Mesendoderm (in vitro differentiated cells): ENCODE measurements around the gene KCTD11.
"Not testable (repeated sequence)": the region's sequence is repeated elsewhere in the genome, so short reads cannot be mapped to it uniquely, and the experiment has no call there.

Experiments
- DNase-seq: peaks from one replicate; pipeline ENCODE4 v3.0.0; 2013
- H2AK5ac ChIP-seq: 2 replicates; pipeline ENCODE4 v1.6.1; 2013; ENCODE audit warnings: low read length, inconsistent platforms
- H2BK120ac ChIP-seq: 2 replicates; pipeline ENCODE4 v1.6.1; 2013; ENCODE audit warnings: low read depth, mild to moderate bottlenecking, low read length, moderate library complexity, mixed read lengths
- H2BK15ac ChIP-seq: replicated peaks from 2 replicates; pipeline ENCODE4 v1.6.1; 2013; ENCODE audit warnings: low read depth, mild to moderate bottlenecking, moderate library complexity
- H2BK5ac ChIP-seq: 2 replicates; pipeline ENCODE4 v1.6.1; 2013; ENCODE audit warnings: low read length, inconsistent platforms
- H3K18ac ChIP-seq: 2 replicates; pipeline ENCODE4 v1.6.1; 2013; ENCODE audit warnings: mild to moderate bottlenecking, low read length, mixed read lengths
- H3K23ac ChIP-seq: one replicate; pipeline ENCODE4 v1.6.1; 2013; ENCODE audit warnings: low read length
- H3K27ac ChIP-seq: 2 replicates; pipeline ENCODE4 v1.5.1; 2013; ENCODE audit warnings: low read depth, mild to moderate bottlenecking, inconsistent platforms, low read length, moderate library complexity
- H3K27me3 ChIP-seq: 2 replicates; pipeline ENCODE4 v1.6.1; 2013; ENCODE audit warnings: low read length, control low read depth, mild to moderate bottlenecking, inconsistent platforms; ENCODE audit not compliant: insufficient read depth, poor library complexity
- H3K36me3 ChIP-seq: 2 replicates; pipeline ENCODE4 v1.6.1; 2013; ENCODE audit warnings: low read length, inconsistent platforms; ENCODE audit not compliant: control insufficient read depth, insufficient read depth
- H3K4ac ChIP-seq: one replicate; pipeline ENCODE4 v1.6.1; 2013; ENCODE audit warnings: low read depth, mild to moderate bottlenecking, low read length, moderate library complexity
- H3K4me1 ChIP-seq: 2 replicates; pipeline ENCODE4 v1.6.1; 2013; ENCODE audit warnings: low read depth, low read length, inconsistent platforms; ENCODE audit not compliant: control insufficient read depth
- H3K4me2 ChIP-seq: 2 replicates; pipeline ENCODE4 v1.6.1; 2013; ENCODE audit warnings: low read length
- H3K4me3 ChIP-seq: 2 replicates; pipeline ENCODE4 v1.5.1; 2013; ENCODE audit warnings: mild to moderate bottlenecking, low read length
- H3K56ac ChIP-seq: one replicate; pipeline ENCODE4 v1.6.1; 2013; ENCODE audit warnings: low read length
- H3K79me1 ChIP-seq: 2 replicates; pipeline ENCODE4 v1.6.1; 2013; ENCODE audit warnings: low read length, inconsistent platforms
- H3K79me2 ChIP-seq: 2 replicates; pipeline ENCODE4 v1.6.1; 2013; ENCODE audit warnings: mild to moderate bottlenecking, low read length; ENCODE audit not compliant: control insufficient read depth, insufficient read depth
- H3K9ac ChIP-seq: 2 replicates; pipeline ENCODE4 v1.6.1; 2013; ENCODE audit warnings: low read length, inconsistent platforms
- H4K5ac ChIP-seq: one replicate; pipeline ENCODE4 v1.6.1; 2013; ENCODE audit warnings: low read length
- H4K8ac ChIP-seq: one replicate; pipeline ENCODE4 v1.6.1; 2013; ENCODE audit warnings: low read depth, mild to moderate bottlenecking, control low read depth, low read length, moderate library complexity
- WGBS: extraction: QIAGEN DNeasy Blood & Tissue Kit; methylation state at CpG from one replicate; pipeline ENCODE4 v1.1.7; 2013; ENCODE audit warnings: low lambda C conversion rate, missing lambda C conversion rate; ENCODE audit not compliant: insufficient coverage; ENCODE audit errors: extremely low coverage; 5-methylcytosine and 5-hydroxymethylcytosine counted together

KCTD11 gene

GRCh38 chr17:7356072-7356549 is 4.1 kb downstream of the KCTD11 start:
- no peak overlapping the region for H3K18ac ChIP-seq
- no peak overlapping the region for H3K4ac ChIP-seq
- H3K4me2 ChIP-seq: no peak overlapping the region
- no peaks in the 10 kb centered on the region for H3K79me1 ChIP-seq
- no peak overlapping the region for H4K8ac ChIP-seq
- no CpG with 5 or more reads among the region's 12 CpGs for WGBS
- H2BK5ac ChIP-seq: no peak overlapping the region
- H2AK5ac ChIP-seq: no peak overlapping the region
- no peak overlapping the region for H3K27ac ChIP-seq
- H3K4me1 ChIP-seq: no peaks in the 10 kb centered on the region
- H3K4me3 ChIP-seq: no peak overlapping the region
- H2BK120ac ChIP-seq: no peak overlapping the region
- peak overlapping the region; percentile 65 for H3K56ac ChIP-seq
- no peaks in the 10 kb centered on the region for H3K27me3 ChIP-seq
- peak; percentile 91 for DNase-seq
- no peak overlapping the region for H2BK15ac ChIP-seq
- H3K36me3 ChIP-seq: no peaks in the 10 kb centered on the region
- H3K9ac ChIP-seq: peak overlapping the region; percentile 29
- no peaks in the 10 kb centered on the region for H3K79me2 ChIP-seq
- H3K23ac ChIP-seq: no peak overlapping the region
- H4K5ac ChIP-seq: no peak overlapping the region

DNA sequence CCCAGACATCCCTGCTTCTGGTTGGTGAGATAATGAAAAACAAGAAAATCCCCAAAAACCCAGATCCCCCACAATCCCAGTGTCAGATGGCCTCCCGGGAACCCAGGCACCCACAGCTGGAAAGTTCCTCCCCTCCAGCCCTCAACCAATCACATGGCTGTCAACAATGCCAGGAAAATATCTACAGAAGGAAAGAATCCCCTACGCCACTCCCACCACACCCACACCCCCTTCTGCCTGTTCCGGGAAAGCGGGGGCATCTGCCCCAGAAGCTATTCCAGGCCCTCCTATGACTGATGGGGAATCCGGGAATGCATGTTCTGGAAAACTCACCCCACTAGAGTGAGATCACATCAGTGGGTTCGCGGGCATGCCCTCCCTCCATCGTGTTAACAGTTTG is 4.8 kb downstream of the KCTD11 start:
- Histone ChIP-seq H3K4me2 (no peak overlapping the region), H2BK5ac (no peak overlapping the region), H3K4me1 (no peaks in the 10 kb centered on the region), H3K27me3 (no peaks in the 10 kb centered on the region), H2BK15ac (no peak overlapping the region), H4K8ac (no peak overlapping the region), H3K4ac (no peak overlapping the region), H3K56ac (no peak overlapping the region), H3K23ac (no peak overlapping the region), H2AK5ac (no peak overlapping the region), H4K5ac (no peak overlapping the region), H3K79me1 (no peaks in the 10 kb centered on the region), H3K9ac (no peak overlapping the region), H3K36me3 (no peaks in the 10 kb centered on the region), H3K79me2 (no peaks in the 10 kb centered on the region), H3K18ac (no peak overlapping the region), H3K4me3 (no peak overlapping the region), H3K27ac (no peak overlapping the region), H2BK120ac (no peak overlapping the region)
- DNase-seq: no peak
- no CpG with 5 or more reads among the region's 8 CpGs for WGBS

GRCh38 chr17:7357381-7357780 is 5.4 kb downstream of the KCTD11 start:
- no peak overlapping the region for H3K4me3 ChIP-seq
- no peak overlapping the region for H3K4me2 ChIP-seq
- no peak overlapping the region for H3K23ac ChIP-seq
- no peaks in the 10 kb centered on the region for H3K79me2 ChIP-seq
- no CpG with 5 or more reads among the region's 2 CpGs for WGBS
- no peak overlapping the region for H3K56ac ChIP-seq
- H2BK120ac ChIP-seq: no peak overlapping the region
- no peak overlapping the region for H3K18ac ChIP-seq
- H3K79me1 ChIP-seq: no peaks in the 10 kb centered on the region
- no peaks in the 10 kb centered on the region for H3K27me3 ChIP-seq
- H4K8ac ChIP-seq: no peak overlapping the region
- no peak overlapping the region for H3K27ac ChIP-seq
- no peak overlapping the region for H3K4ac ChIP-seq
- DNase-seq: no peak
- H3K4me1 ChIP-seq: no peaks in the 10 kb centered on the region
- no peak overlapping the region for H3K9ac ChIP-seq
- no peaks in the 10 kb centered on the region for H3K36me3 ChIP-seq
- H2BK15ac ChIP-seq: no peak overlapping the region
- no peak overlapping the region for H4K5ac ChIP-seq
- no peak overlapping the region for H2BK5ac ChIP-seq
- H2AK5ac ChIP-seq: no peak overlapping the region

GRCh38 chr17:7361906-7362305 is 9.9 kb downstream of the KCTD11 start:
- no peaks in the 10 kb centered on the region for H3K4me1 ChIP-seq
- no CpG with 5 or more reads among the region's 3 CpGs for WGBS
- H2BK15ac ChIP-seq: no peak overlapping the region
- H3K79me2 ChIP-seq: no peaks in the 10 kb centered on the region
- H3K27ac ChIP-seq: no peak overlapping the region
- no peaks in the 10 kb centered on the region for H3K27me3 ChIP-seq
- no peak overlapping the region for H2AK5ac ChIP-seq
- H3K79me1 ChIP-seq: no peaks in the 10 kb centered on the region
- DNase-seq: no peak
- no peak overlapping the region for H3K23ac ChIP-seq
- no peak overlapping the region for H4K8ac ChIP-seq
- H3K4ac ChIP-seq: no peak overlapping the region
- no peak overlapping the region for H3K4me2 ChIP-seq
- no peak overlapping the region for H2BK120ac ChIP-seq
- no peak overlapping the region for H3K18ac ChIP-seq
- no peaks in the 10 kb centered on the region for H3K36me3 ChIP-seq
- no peak overlapping the region for H2BK5ac ChIP-seq
- no peak overlapping the region for H4K5ac ChIP-seq
- no peak overlapping the region for H3K56ac ChIP-seq
- H3K9ac ChIP-seq: no peak overlapping the region
- no peak overlapping the region for H3K4me3 ChIP-seq

GRCh38 chr17:7363311-7363710 is 11.3 kb downstream of the KCTD11 start:
- no peaks in the 10 kb centered on the region for H3K36me3 ChIP-seq
- no peak overlapping the region for H2BK5ac ChIP-seq
- no CpG with 5 or more reads among the region's 6 CpGs for WGBS
- H4K5ac ChIP-seq: no peak overlapping the region
- H3K56ac ChIP-seq: no peak overlapping the region
- H3K23ac ChIP-seq: no peak overlapping the region
- no peaks in the 10 kb centered on the region for H3K4me1 ChIP-seq
- no peak overlapping the region for H2AK5ac ChIP-seq
- no peaks in the 10 kb centered on the region for H3K79me1 ChIP-seq
- no peak overlapping the region for H3K4ac ChIP-seq
- H2BK15ac ChIP-seq: no peak overlapping the region
- no peak overlapping the region for H2BK120ac ChIP-seq
- no peak for DNase-seq
- H3K9ac ChIP-seq: no peak overlapping the region
- no peaks in the 10 kb centered on the region for H3K79me2 ChIP-seq
- H3K4me3 ChIP-seq: no peak overlapping the region
- no peak overlapping the region for H3K4me2 ChIP-seq
- no peak overlapping the region for H4K8ac ChIP-seq
- no peak overlapping the region for H3K18ac ChIP-seq
- no peaks in the 10 kb centered on the region for H3K27me3 ChIP-seq
- H3K27ac ChIP-seq: no peak overlapping the region

GRCh38 chr17:7365963-7366362 is 14.0 kb downstream of the KCTD11 start:
- H3K79me2 ChIP-seq, H3K4me1 ChIP-seq, H3K56ac ChIP-seq, H2BK120ac ChIP-seq, H2BK5ac ChIP-seq, H3K4me2 ChIP-seq, H3K23ac ChIP-seq, H3K79me1 ChIP-seq, H4K5ac ChIP-seq, H3K36me3 ChIP-seq, H3K9ac ChIP-seq, H2AK5ac ChIP-seq, H3K27me3 ChIP-seq, DNase-seq, H4K8ac ChIP-seq, H3K4ac ChIP-seq, H3K4me3 ChIP-seq, H3K27ac ChIP-seq, H2BK15ac ChIP-seq, H3K18ac ChIP-seq: not testable (repeated sequence)
- no CpG with 5 or more reads among the region's 7 CpGs for WGBS
